HepG2 (cell line): ENCODE data around the gene PTCD1. TPM values are rescaled to one million over a fixed set of nuclear protein-coding genes. Genes with fewer than 3 reads are reported as not detected.
A peak's percentile ranks its signal among the peaks of the same experiment; 100 is the strongest.

Experiments used
- DR1 ChIP-seq: sonication (generic); formaldehyde crosslinking; IDR thresholded peaks from 2 replicates; pipeline ENCODE4 v1.8.0; 2021; ENCODE audit warnings: mild to moderate bottlenecking, missing genetic modification reagents, inconsistent platforms
- FOXP4 ChIP-seq: sonication (generic); formaldehyde crosslinking; IDR thresholded peaks from 2 replicates; pipeline ENCODE4 v1.4.0; 2020; ENCODE audit warnings: missing genetic modification reagents
- HINFP ChIP-seq: sonication (generic); formaldehyde crosslinking; IDR thresholded peaks from 2 replicates; pipeline ENCODE4 v1.4.0; 2020; ENCODE audit warnings: low read depth, mild to moderate bottlenecking, missing genetic modification reagents
- HNF1B ChIP-seq: sonication (generic); formaldehyde crosslinking; IDR thresholded peaks from 2 replicates; pipeline ENCODE4 v1.5.1; 2020; ENCODE audit warnings: mild to moderate bottlenecking, moderate library complexity, missing genetic modification reagents
- KDM5B ChIP-seq: sonication (generic); formaldehyde crosslinking; IDR thresholded peaks from 2 replicates; pipeline ENCODE4 v1.4.0; 2020; ENCODE audit warnings: missing genetic modification reagents, mild to moderate bottlenecking, borderline replicate concordance
- MEF2D ChIP-seq: sonication (generic); formaldehyde crosslinking; IDR thresholded peaks from 2 replicates; pipeline ENCODE4 v1.5.1; 2020; ENCODE audit warnings: mild to moderate bottlenecking, missing genetic modification reagents
- PAXIP1 ChIP-seq: sonication (generic); formaldehyde crosslinking; conservative IDR thresholded peaks from 2 replicates; pipeline ENCODE4 v1.4.0; 2020; ENCODE audit warnings: mild to moderate bottlenecking, missing genetic modification reagents, moderate library complexity
- RAD51 ChIP-seq: fragments of 450-650 bp; IDR thresholded peaks from 2 replicates; pipeline ENCODE4 v1.6.1; 2016; ENCODE audit warnings: borderline replicate concordance
- SMAD1 ChIP-seq: sonication (generic); formaldehyde crosslinking; IDR thresholded peaks from 2 replicates; pipeline ENCODE4 v1.4.0; 2020; ENCODE audit warnings: missing genetic modification reagents, low read depth, mild to moderate bottlenecking, borderline replicate concordance
- SMYD3 ChIP-seq: sonication (generic); formaldehyde crosslinking; IDR thresholded peaks from 2 replicates; pipeline ENCODE4 v1.8.1; 2023; ENCODE audit warnings: mild to moderate bottlenecking, missing genetic modification reagents
- ZNF512B ChIP-seq: sonication (generic); formaldehyde crosslinking; IDR thresholded peaks from 2 replicates; pipeline ENCODE4 v1.5.1; 2020; ENCODE audit warnings: missing genetic modification reagents, mild to moderate bottlenecking, borderline replicate concordance
- ZNF772 ChIP-seq: sonication (generic); formaldehyde crosslinking; IDR thresholded peaks from 2 replicates; pipeline ENCODE4 v1.5.0; 2020; ENCODE audit warnings: mild to moderate bottlenecking, missing genetic modification reagents
- ZNF773 ChIP-seq: sonication (generic); formaldehyde crosslinking; IDR thresholded peaks from 2 replicates; pipeline ENCODE4 v1.4.0; 2020; ENCODE audit warnings: missing genetic modification reagents, borderline replicate concordance
- ZSCAN31 ChIP-seq: sonication (generic); formaldehyde crosslinking; IDR thresholded peaks from 2 replicates; pipeline ENCODE4 v1.5.0; 2020; ENCODE audit warnings: low read depth, mild to moderate bottlenecking, missing genetic modification reagents
- polyA plus RNA-seq, 8 experiments: library from polyadenylated mRNA; depleted of rRNA in 3 of 8; stranded (reverse) in 7 of 8; unstranded in 1 of 8; fragments of >200 nt; fragmentation: Illumina TruSeq in 4 of 8; extraction: Trizol in 4 of 8; gene quantifications; 2 replicates each; pipeline versions ENCODE4 v1.2.1 to v1.2.3, GENCODE V29; 2011 to 2016; ENCODE audit warnings: low read depth in 4 of 8, missing spikeins in 1 of 8, mixed read lengths in 1 of 8; ENCODE audit not compliant: insufficient read depth in 1 of 8
- total RNA-seq, 5 experiments: library from RNA; depleted of rRNA; stranded (reverse); fragments of >200 nt; fragmentation: Illumina TruSeq; extraction: Trizol; gene quantifications; 2 replicates each; pipeline ENCODE4 v1.2.3, GENCODE V29; 2016; ENCODE audit warnings: low read depth in 1 of 5

Gene PTCD1
- total and polyA plus RNA-seq, 2 of the 13 experiments (the other 11 are each of a cell fraction or from before 2014, with no cell fraction given) = 3.0 to 8.4 TPM

GRCh38 chr7:99472561-99473314, 34.1 kb upstream of the PTCD1 start, which contains the start of gene ZNF789 (continued):
- no peak; the same call in 1 of the 2 replicates for TF ChIP-seq ZNF512B (CRISPR knock-in tag)
- TF ChIP-seq ZNF773 (CRISPR knock-in tag) = peak; percentile 18; the same call in 1 of the 2 replicates
- peak; percentile 65; the same call in 1 of the 2 replicates for TF ChIP-seq DR1 (CRISPR knock-in tag)
- peak; percentile 36; the same call in 1 of the 2 replicates for TF ChIP-seq MEF2D (CRISPR knock-in tag)
- peak; percentile 97 for TF ChIP-seq RAD51
- peak; percentile 50; the same call in 1 of the 2 replicates for TF ChIP-seq KDM5B (CRISPR knock-in tag)
- peak; percentile 81; the same call in 1 of the 2 replicates for TF ChIP-seq ZNF772
- peak; percentile 40; the same call in 1 of the 2 replicates for TF ChIP-seq PAXIP1 (CRISPR knock-in tag)
- peak; percentile 37; the same call in 1 of the 2 replicates for TF ChIP-seq FOXP4
- TF ChIP-seq SMAD1 (CRISPR knock-in tag) = no peak; the same call in 1 of the 2 replicates
- peak; percentile 58; the same call in 1 of the 2 replicates for TF ChIP-seq HNF1B (CRISPR knock-in tag)
- TF ChIP-seq ZSCAN31 (CRISPR knock-in tag) = peak; percentile 51; the same call in 1 of the 2 replicates
- 0 out of 2 replicates have a peak, but pooled peaks have one; percentile 57 for TF ChIP-seq SMYD3 (CRISPR knock-in tag)
- TF ChIP-seq HINFP (CRISPR knock-in tag) = peak; percentile 67; the same call in 1 of the 2 replicates
